SH-SY5Y (cell line): ENCODE results near the gene ELK4.

Source experiments
- GATA2 ChIP-seq: IDR thresholded peaks from 2 replicates; pipeline ENCODE4 v1.6.1; 2011; ENCODE audit warnings: mild to moderate bottlenecking, low read depth, low read length
- GATA3 ChIP-seq: IDR thresholded peaks from 2 replicates; pipeline ENCODE4 v1.6.1; 2011; ENCODE audit warnings: low read depth, mild to moderate bottlenecking, low read length, moderate library complexity

ELK4 gene

DNA sequence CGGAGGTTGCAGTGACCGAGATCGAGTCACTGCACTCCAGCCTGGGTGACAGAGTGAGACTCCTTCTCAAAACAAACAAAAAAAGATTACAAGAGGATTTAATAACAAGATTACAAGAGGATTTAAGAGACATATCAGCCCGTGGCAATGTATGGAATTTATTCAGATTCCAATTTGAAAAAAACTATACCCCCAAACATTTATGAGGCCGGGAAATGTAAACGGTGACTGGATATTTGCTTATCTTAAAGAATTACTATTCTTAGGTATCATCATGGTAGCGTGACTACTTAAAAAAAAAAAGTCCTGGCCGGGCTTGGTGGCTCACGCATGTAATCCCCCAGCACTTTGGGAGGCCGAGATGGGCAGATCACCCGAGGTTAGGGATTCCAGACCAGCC, 21.2 kb upstream of the ELK4 start:
- TF ChIP-seq GATA3 (no peak), GATA2 (no peak)

GRCh38 chr1:205650241-205650640, 18.4 kb upstream of the ELK4 start:
- TF ChIP-seq GATA3 (no peak), GATA2 (no peak)

- TF ChIP-seq GATA2: no peak
- TF ChIP-seq GATA3: no peak
These were observed 13.7 kb upstream of the ELK4 start for GRCh38 chr1:205645519-205645918.

DNA sequence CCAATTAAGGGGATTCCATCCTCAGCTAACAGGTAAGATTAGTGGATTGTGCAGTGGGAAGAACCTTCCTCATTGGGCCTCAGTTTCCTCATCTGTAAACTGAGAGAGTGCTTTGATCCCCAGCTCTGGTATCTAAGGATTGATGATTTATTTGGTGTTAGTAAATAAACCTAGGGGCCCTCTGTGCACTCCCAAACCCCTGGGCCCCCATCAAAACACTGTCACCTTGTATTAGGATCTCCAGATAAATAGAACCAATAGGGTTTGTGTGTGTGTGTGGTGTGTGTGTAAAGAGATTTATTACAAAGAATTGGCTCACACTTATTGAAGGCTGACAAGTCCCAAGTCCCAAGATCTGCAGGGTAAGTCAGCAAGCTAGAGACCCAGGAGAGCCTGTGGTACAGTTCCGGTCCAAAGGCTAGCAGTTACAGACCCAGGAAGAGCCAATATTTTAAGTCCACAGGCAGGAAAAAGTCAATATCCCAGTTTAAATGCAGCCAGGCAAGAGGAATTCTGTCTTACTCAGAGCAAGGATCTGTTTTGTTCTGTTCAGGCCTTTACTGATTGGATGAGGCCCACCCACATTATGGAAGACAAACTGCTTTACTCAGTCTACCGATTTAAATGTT, 11.0 kb upstream of the ELK4 start:
- TF ChIP-seq GATA2 (no peak), GATA3 (no peak)

DNA sequence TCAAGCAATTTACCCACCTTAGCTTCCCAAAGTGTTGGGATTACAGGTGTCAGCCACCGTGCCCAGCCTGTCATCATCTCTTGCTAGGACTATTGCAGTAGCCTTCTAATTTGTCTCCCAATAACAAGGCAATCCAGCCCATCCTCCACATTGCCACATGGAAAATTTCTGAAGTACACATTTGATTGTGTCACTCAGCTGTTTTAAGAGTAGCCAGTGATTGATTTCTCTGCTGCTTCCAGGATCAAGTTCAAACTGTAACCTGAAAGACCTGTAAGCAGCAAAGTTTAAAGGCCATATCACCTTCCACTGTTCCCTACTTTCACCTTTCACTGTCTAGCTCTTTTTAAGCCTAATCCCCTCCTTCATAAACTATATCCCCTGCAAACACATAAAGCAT, 7.8 kb upstream of the ELK4 start:
- TF ChIP-seq GATA2 (no peak), GATA3 (no peak)

DNA sequence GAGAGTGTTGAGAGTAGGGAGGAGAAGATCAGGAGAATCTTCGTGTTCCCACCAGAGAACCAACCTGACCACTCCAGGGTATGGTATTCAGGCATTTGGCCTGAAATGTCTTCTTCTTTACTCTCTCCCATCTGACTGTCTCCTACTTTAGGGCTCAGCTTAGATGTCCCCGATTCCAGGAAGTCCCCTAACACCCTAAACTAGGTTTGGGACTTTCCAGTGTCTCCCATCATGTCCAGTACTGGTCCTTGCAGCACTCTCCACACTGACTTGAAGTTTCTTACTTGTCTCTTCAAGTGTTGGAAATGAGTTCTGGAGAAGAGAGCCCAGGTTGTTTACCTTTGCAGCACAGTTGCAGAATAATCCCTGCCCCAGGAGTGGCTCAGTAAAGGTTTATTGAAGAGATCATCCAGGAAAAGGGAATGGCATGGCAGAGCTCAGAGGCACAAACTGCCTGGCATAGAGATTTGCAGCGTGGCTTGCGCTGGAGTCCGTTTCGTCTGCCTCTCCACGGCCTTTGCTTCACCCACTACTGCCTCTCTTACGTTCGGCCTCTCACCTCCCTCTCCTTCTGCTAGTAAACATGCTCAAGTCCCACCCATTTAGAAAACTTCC, 6.2 kb upstream of the ELK4 start:
- TF ChIP-seq GATA2 (no peak), GATA3 (no peak)

DNA sequence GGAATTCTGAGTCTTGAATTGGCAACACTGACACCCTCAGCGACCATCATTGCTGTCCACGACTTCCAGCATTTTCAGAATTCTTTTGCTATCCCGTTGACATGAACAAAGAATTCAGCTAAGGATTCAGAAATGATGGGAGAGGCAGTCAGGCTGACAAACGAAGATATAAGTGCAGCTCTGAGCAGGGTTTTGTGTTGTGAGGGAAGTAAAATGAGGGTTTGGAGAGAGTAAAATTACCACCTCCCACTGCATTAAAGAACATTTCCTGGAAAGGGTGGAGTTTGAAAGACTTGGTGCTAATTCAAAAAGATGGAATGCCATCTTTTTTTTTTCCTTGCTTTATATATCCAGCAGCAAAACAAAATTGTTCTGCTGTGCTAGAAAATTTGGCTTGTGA, 4.9 kb upstream of the ELK4 start:
- TF ChIP-seq GATA2 (no peak), GATA3 (no peak)

DNA sequence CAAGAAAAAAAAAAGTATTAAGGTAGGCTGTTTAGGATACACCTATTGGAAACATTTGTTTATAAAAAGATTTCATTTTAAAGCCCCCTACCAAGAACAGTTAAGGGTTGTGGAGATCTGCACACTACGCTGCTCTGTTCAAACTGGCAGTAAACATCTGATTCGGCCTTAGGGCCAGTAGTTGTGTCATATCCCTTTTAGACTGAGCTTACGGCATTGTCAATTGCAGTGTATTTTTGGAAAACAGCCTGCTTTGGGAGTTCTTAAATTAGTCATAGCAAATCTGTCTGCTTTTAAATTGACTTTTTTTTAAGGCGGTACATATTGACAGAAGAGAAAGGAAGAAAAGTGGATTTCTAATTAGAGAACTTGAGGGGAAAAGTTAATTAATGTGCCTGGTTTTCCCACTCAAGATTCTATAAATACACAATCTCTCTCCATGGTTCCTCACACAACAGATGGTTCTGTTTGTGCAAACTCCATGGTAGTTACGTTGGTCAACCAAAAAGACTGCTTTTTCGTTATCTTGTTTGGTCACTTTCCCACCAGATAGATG, 1.7 kb upstream of the ELK4 start:
- no peak for TF ChIP-seq GATA3
- no peak for TF ChIP-seq GATA2

DNA sequence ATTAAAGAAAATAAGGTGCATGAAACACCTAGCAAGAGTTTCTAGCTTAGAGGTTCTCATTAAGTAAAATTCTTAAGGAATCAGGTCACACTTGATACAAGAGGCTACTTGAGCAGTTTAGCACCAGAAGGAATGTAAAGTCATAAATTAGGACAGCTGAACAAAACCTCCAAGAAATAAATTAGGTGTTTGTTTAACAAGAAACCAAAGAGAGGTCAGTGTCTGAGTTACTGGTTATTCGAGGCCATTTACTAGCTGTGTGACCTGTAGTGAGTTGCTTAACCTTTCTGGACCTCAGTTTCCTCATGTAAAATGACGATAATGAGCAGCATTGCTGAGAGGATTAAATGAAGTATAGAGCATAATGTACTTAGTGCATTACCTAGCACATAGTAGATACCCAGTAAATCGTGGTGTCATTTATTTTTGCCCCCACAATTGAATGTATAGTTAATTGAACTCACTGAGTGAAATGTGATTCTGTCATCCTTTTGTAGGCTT, 908 bp upstream of the ELK4 start:
- TF ChIP-seq GATA2 (no peak), GATA3 (no peak)

DNA sequence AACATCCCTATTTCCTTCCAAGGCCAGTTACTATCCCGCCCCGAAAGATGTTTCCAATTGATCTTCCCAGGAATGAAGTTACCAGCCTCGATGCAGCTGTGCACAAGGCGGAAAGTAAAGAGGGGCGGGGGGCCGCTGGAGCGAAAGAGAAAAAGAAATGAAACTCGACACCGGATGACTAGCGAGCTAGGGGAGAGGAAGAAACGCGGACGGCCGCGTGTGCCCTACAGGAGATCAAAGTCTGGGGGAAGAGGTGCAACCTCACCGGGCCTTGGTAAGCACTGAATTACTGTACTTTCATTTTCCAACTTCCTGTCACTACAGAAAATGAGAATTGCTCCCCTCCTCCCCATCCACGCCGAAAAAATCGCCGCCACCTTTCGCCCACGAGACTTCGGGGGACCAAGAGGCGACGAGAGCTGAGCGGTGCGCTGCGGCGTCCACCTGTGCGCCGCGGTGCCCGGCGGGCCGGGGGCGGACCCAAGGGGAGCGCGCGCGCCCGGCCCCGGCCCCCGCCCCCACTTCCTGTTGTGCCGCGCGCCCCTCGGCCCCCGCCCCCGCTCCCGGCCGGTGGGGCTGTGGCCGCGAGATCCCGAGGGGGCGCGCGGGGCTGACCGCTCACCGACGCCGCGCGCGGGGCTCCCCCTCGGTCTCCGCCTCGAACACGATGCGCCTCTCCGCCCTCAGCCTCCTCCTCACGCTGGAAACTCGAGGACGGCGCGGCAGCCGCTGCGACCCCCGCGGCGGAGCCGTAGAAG, 622 bp downstream of the ELK4 start:
- TF ChIP-seq GATA2: no peak
- TF ChIP-seq GATA3: no peak

GRCh38 chr1:205630651-205631009, 1.2 kb downstream of the ELK4 start:
- no peak for TF ChIP-seq GATA2
- no peak for TF ChIP-seq GATA3

DNA sequence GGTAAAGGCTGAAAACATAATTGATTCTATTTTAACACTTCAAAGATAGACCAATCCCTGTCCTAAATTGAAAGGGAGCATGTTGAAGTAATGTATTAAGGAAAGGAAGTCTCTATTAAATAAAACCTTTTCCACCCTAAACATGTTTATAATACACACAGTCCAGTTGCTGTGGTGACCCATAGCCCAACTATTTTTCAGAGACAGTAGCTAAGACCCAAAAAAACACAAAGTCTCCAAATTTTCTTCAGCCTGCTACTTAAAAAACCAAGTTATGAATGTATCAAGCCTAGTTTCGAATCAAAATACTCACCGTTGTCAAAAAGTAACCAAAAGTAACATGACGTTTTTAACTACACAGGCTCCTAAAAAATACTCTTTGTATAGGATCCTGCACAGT, 1.6 kb downstream of the ELK4 start:
- no peak for TF ChIP-seq GATA3
- no peak for TF ChIP-seq GATA2

GRCh38 chr1:205629751-205630150, 2.1 kb downstream of the ELK4 start:
- TF ChIP-seq GATA3 (no peak), GATA2 (no peak)

GRCh38 chr1:205627956-205628355, 3.9 kb downstream of the ELK4 start:
- TF ChIP-seq GATA3: no peak
- no peak for TF ChIP-seq GATA2
